Measurements from ENCODE around the gene ACSS1.

Gene ACSS1

DNA sequence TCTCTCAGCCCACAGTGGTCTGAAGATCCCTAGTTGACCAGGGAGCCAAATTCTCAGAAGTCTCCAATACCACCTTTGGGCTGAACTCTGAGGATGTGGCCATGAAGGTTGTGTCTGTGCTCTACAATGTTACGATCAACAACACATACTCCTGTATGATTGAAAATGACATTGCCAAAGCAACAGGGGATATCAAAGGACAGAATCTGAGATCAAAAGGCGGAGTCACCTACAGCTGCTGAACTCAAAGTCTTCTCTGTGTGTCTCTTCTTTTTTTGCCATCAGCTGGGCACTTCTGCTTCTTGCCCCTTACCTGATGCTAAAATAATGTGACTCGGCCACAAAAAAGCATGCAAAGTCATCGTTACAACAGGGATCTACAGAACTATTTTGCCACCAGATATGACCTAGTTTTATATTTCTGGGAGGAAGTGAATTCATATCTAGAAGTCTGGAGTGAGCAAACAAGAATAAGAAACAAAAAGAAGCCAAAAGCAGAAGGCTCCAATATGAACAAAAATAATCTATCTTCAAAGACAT, 41.7 kb upstream of the ACSS1 start:
- Histone ChIP-seq H3K4me1 (ENCODE audit: control insufficient read depth, low read length) (no peaks in the 10 kb centered on the region), H3K9me2 (replicated peaks; ENCODE audit: control insufficient read depth, low read length) (no peaks in the 10 kb centered on the region), H3K27me3 (ENCODE audit: control insufficient read depth, low read length) (peaks cover 10% of the 10 kb centered on the region), H3K4me3 (ENCODE audit: low read length) (no peak overlapping the region), H3K36me3 (ENCODE audit: control insufficient read depth, low read length) (no peaks in the 10 kb centered on the region), H3K4me2 (ENCODE audit: low read length) (no peak overlapping the region), H4K20me1 (ENCODE audit: control insufficient read depth, insufficient read depth, low read depth, low read length) (no peaks in the 10 kb centered on the region), H3K79me2 (ENCODE audit: control insufficient read depth, low read length) (no peaks in the 10 kb centered on the region), H3F3A (ENCODE audit: control insufficient read depth, insufficient read depth) (no peaks in the 10 kb centered on the region), H3K9me3 (ENCODE audit: control insufficient read depth, insufficient read depth, low read length) (no peaks in the 10 kb centered on the region), H3K27ac (ENCODE audit: low read depth, low read length) (no peak overlapping the region)
- no peak for TF ChIP-seq EZH2phosphoT487 (IDR thresholded peaks at IDR 0.05; ENCODE audit: borderline replicate concordance, low read length)
- TF ChIP-seq, protein P1, sequence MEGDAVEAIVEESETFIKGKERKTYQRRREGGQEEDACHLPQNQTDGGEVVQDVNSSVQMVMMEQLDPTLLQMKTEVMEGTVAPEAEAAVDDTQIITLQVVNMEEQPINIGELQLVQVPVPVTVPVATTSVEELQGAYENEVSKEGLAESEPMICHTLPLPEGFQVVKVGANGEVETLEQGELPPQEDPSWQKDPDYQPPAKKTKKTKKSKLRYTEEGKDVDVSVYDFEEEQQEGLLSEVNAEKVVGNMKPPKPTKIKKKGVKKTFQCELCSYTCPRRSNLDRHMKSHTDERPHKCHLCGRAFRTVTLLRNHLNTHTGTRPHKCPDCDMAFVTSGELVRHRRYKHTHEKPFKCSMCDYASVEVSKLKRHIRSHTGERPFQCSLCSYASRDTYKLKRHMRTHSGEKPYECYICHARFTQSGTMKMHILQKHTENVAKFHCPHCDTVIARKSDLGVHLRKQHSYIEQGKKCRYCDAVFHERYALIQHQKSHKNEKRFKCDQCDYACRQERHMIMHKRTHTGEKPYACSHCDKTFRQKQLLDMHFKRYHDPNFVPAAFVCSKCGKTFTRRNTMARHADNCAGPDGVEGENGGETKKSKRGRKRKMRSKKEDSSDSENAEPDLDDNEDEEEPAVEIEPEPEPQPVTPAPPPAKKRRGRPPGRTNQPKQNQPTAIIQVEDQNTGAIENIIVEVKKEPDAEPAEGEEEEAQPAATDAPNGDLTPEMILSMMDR (IDR thresholded peaks at IDR 0.05; ENCODE audit: low read depth, low read length, poor library complexity, severe bottlenecking) = no peak

DNA sequence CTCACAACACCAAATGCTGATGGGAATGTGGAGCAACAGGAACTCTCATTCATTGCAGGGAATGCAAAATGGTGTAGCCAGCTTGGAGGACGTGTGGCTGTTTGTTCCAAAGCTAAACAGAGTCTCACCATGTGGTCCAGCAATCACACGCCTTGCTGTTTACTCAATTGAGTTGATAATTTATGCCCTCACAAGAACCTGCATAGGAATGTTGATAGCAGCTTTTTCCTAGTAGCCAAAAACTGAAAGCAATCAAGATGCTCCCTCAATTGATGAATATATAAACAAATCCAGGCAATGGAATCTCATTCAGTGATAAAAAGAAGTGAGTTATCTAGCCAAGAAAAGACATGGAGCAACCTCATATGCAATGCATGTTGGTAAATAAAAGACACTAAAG, 39.6 kb upstream of the ACSS1 start:
- H3K4me2 ChIP-seq (ENCODE audit: low read length) = no peak overlapping the region
- no peak for TF ChIP-seq EZH2phosphoT487 (IDR thresholded peaks at IDR 0.05; ENCODE audit: borderline replicate concordance, low read length)
- TF ChIP-seq, protein P1 (IDR thresholded peaks at IDR 0.05; ENCODE audit: low read depth, low read length, poor library complexity, severe bottlenecking) = no peak
- H3F3A ChIP-seq (ENCODE audit: control insufficient read depth, insufficient read depth) = no peaks in the 10 kb centered on the region

DNA sequence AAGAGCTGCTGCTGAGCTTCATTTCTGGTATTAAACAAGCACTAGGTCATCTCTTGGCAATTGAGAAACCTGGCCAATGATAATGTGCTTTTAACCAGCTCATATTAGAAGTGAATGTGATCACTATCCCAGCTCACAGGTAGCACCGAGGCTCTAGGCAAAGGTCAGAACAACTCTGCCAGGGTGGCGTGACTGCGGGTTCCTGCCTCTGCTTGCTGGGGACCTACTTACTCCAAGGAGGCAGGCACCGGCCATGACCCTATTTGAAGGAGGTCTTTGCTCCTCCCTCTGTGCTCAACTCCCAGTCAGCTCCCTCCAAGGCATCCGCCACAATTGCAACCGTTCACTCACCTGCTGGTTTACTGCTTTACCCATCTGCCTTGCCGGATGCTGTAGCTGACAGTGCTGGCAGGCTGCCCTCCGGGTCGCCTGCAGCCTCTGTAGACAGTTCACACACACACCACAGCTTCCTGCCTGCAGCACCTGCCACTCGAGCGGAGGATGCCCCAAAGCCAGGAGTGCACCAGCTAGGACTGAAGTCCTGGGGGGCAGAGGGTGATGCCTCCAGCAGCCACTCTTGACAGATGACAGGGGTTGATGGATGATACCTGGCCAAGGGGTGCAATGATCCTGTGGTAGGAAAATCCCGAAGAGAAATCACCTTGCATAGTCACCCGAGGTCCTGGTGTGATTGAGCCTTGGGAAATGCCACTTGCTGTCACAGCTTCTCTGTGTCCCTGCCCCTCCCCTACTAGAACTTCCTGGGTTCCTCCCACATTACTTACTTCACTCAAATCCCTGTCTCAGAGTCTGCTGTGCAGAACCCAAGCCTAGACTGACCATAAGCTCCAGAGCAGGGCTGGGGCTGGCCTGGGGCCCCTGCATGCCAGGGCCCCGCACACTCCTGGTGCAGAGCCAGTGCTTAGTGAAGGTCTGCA, 32.8 kb upstream of the ACSS1 start:
- Histone ChIP-seq H3K9me2 (replicated peaks; ENCODE audit: control insufficient read depth, low read length) (no peaks in the 10 kb centered on the region), H3F3A (ENCODE audit: control insufficient read depth, insufficient read depth) (no peaks in the 10 kb centered on the region), H3K27me3 (ENCODE audit: control insufficient read depth, low read length) (peaks cover 10% of the 10 kb centered on the region; the same call in 1 of the 2 replicates), H3K4me2 (ENCODE audit: low read length) (no peak overlapping the region), H3K79me2 (ENCODE audit: control insufficient read depth, low read length) (no peaks in the 10 kb centered on the region), H3K4me3 (ENCODE audit: low read length) (no peak overlapping the region), H4K20me1 (ENCODE audit: control insufficient read depth, insufficient read depth, low read depth, low read length) (no peaks in the 10 kb centered on the region), H3K9me3 (ENCODE audit: control insufficient read depth, insufficient read depth, low read length) (no peaks in the 10 kb centered on the region), H3K4me1 (ENCODE audit: control insufficient read depth, low read length) (no peaks in the 10 kb centered on the region), H3K27ac (ENCODE audit: low read depth, low read length) (no peak overlapping the region), H3K36me3 (ENCODE audit: control insufficient read depth, low read length) (no peaks in the 10 kb centered on the region)
- TF ChIP-seq, protein P1 (IDR thresholded peaks at IDR 0.05; ENCODE audit: low read depth, low read length, poor library complexity, severe bottlenecking) = no peak
- no peak for TF ChIP-seq EZH2phosphoT487 (IDR thresholded peaks at IDR 0.05; ENCODE audit: borderline replicate concordance, low read length)

More for the DNA sequence above, 39.6 kb upstream of the ACSS1 start:
- no peak overlapping the region for H3K4me3 ChIP-seq (ENCODE audit: low read length)
- H3K9me3 ChIP-seq (ENCODE audit: control insufficient read depth, insufficient read depth, low read length) = no peaks in the 10 kb centered on the region
- no peaks in the 10 kb centered on the region for H3K9me2 ChIP-seq (replicated peaks; ENCODE audit: control insufficient read depth, low read length)
- H3K4me1 ChIP-seq (ENCODE audit: control insufficient read depth, low read length) = no peaks in the 10 kb centered on the region
- no peaks in the 10 kb centered on the region for H4K20me1 ChIP-seq (ENCODE audit: control insufficient read depth, insufficient read depth, low read depth, low read length)
- H3K79me2 ChIP-seq (ENCODE audit: control insufficient read depth, low read length) = no peaks in the 10 kb centered on the region
- peaks cover 10% of the 10 kb centered on the region for H3K27me3 ChIP-seq (ENCODE audit: control insufficient read depth, low read length)
- H3K27ac ChIP-seq (ENCODE audit: low read depth, low read length) = no peak overlapping the region
- H3K36me3 ChIP-seq (ENCODE audit: control insufficient read depth, low read length) = no peaks in the 10 kb centered on the region

All from DOHH2 (cell line).